ENCODE measurements around the gene TUBB6.

DNA sequence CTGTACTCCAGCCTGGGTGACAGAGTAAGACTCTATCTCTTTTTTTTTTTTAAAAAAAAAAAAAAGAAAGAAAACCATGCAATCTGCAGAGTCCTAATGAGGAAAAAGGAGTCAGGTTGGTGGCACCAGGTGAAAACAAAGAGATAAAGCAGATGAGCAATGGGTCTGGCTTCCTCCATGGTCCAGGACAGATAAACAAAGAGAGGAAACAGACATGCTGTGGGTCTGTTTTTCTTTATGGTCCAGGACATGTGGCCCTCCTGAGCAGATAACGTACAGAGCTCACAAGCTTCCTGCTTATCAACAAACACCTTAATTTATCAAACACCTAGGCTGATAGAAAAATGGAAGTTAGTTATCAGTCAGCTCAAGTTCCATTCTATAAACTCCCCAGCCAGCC, 24.4 kb upstream of the TUBB6 start:
- TF ChIP-seq, protein P1, sequence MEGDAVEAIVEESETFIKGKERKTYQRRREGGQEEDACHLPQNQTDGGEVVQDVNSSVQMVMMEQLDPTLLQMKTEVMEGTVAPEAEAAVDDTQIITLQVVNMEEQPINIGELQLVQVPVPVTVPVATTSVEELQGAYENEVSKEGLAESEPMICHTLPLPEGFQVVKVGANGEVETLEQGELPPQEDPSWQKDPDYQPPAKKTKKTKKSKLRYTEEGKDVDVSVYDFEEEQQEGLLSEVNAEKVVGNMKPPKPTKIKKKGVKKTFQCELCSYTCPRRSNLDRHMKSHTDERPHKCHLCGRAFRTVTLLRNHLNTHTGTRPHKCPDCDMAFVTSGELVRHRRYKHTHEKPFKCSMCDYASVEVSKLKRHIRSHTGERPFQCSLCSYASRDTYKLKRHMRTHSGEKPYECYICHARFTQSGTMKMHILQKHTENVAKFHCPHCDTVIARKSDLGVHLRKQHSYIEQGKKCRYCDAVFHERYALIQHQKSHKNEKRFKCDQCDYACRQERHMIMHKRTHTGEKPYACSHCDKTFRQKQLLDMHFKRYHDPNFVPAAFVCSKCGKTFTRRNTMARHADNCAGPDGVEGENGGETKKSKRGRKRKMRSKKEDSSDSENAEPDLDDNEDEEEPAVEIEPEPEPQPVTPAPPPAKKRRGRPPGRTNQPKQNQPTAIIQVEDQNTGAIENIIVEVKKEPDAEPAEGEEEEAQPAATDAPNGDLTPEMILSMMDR (IDR thresholded peaks at IDR 0.05) = no peak
- TF ChIP-seq POLR2A (IDR thresholded peaks at IDR 0.05) (no peak), POLR2AphosphoS5 (IDR thresholded peaks at IDR 0.05) (no peak)

Measured in breast epithelium (tissue), 3 donors.